Osteoblast (primary cell): Measurements from ENCODE around the gene NCAPG. TPM values are rescaled to one million over a fixed set of nuclear protein-coding genes. Genes with fewer than 3 reads are reported as not detected.

Experiments used
- DNase-seq: peaks from one replicate; pipeline ENCODE4 v3.0.0; 2011; ENCODE audit warnings: low spot score, mixed read lengths; ENCODE audit not compliant: insufficient read length; ENCODE audit errors: missing footprints
- H2AFZ ChIP-seq: 2 replicates; pipeline ENCODE4 v1.6.0; 2011; ENCODE audit warnings: mild to moderate bottlenecking, low read length
- H3K27ac ChIP-seq: 2 replicates; pipeline ENCODE4 v1.5.1; 2011; ENCODE audit warnings: mild to moderate bottlenecking, low read depth, low read length, moderate library complexity
- H3K27me3 ChIP-seq: 2 replicates; pipeline ENCODE4 v1.6.0; 2012; ENCODE audit warnings: mild to moderate bottlenecking, control low read depth, inconsistent platforms, low read length, moderate library complexity; ENCODE audit not compliant: insufficient read depth
- H3K36me3 ChIP-seq: 2 replicates; pipeline ENCODE4 v1.5.1; 2011; ENCODE audit warnings: mild to moderate bottlenecking, low read length, control low read depth, moderate library complexity; ENCODE audit not compliant: insufficient read depth
- H3K4me1 ChIP-seq: 2 replicates; pipeline ENCODE4 v1.5.1; 2011; ENCODE audit warnings: mild to moderate bottlenecking, low read length, control low read depth, moderate library complexity; ENCODE audit not compliant: insufficient read depth
- H3K4me2 ChIP-seq: 2 replicates; pipeline ENCODE4 v1.6.0; 2011; ENCODE audit warnings: mild to moderate bottlenecking, low read length; ENCODE audit not compliant: insufficient read depth
- H3K4me3 ChIP-seq: fragments of 200-600 bp; sonication (generic); 3 replicates; pipeline ENCODE4 v1.5.1; 2012; ENCODE audit warnings: mild to moderate bottlenecking, low read length, inconsistent platforms; ENCODE audit not compliant: insufficient read depth
- H3K79me2 ChIP-seq: 2 replicates; pipeline ENCODE4 v1.6.0; 2012; ENCODE audit warnings: mild to moderate bottlenecking, low read length, control low read depth, inconsistent platforms; ENCODE audit not compliant: insufficient read depth
- H3K9me3 ChIP-seq: 2 replicates; pipeline ENCODE4 v1.5.1; 2011; ENCODE audit warnings: low read depth, low read length, control low read depth
- H4K20me1 ChIP-seq: 2 replicates; pipeline ENCODE4 v1.6.0; 2012; ENCODE audit warnings: mild to moderate bottlenecking, low read length, control low read depth; ENCODE audit not compliant: insufficient read depth
- total RNA-seq: library from RNA; depleted of rRNA; stranded (reverse); fragments of >200 nt; gene quantifications from 2 replicates; pipeline ENCODE4 v1.2.3, GENCODE V29; 2012
- TF ChIP-seq, protein P1 (sequence below): IDR thresholded peaks from 2 replicates; pipeline ENCODE4 v1.5.1; 2011; ENCODE audit warnings: mild to moderate bottlenecking, low read depth, low read length, moderate library complexity; ENCODE audit errors: extremely low read depth

The NCAPG gene
- total RNA-seq, 1 donor, result 4.0 TPM

DNA sequence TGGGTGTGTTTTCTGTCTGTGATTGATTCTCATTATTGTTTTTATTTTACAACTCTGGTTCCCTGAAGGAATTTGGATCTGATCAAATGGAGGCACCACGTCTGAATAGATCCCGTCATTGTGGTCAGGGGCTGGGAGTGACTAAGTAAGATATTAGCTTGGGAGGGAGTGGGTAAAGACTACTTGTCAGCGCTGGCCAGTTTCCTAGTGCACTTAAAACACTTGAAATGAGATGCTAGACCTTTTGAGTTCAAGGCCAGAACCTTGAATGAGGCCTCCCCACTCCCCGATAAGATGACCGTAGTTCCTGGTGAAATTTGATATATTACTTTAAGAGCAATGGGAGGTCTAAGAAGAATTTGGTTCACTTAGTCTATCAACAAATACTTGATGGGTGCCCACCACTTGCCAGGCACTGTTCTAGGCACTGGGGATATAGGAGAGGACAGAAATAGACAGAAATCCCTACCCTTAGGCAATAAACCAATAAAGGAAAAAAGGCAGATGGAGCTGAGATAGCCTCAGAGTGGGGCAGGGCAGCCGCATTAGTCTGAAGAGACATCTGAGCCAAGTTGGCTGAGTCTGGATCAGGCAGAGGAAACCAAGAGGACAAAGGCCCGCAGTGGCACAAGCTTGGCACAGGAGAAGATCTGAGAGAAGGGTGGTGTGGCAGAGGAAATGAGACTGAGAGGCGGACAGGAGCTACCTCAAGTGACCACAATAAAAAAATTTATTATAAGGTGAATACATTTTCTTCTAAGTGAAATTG is 41.2 kb upstream of the NCAPG start:
- Histone ChIP-seq H3K27me3 (no peaks in the 10 kb centered on the region), H3K79me2 (no peaks in the 10 kb centered on the region), H3K36me3 (no peaks in the 10 kb centered on the region), H3K4me2 (no peak overlapping the region), H3K27ac (no peak overlapping the region), H3K9me3 (no peaks in the 10 kb centered on the region), H2AFZ (no peak overlapping the region), H3K4me1 (no peaks in the 10 kb centered on the region), H4K20me1 (no peaks in the 10 kb centered on the region), H3K4me3 (no peak overlapping the region)
- TF ChIP-seq, protein P1, sequence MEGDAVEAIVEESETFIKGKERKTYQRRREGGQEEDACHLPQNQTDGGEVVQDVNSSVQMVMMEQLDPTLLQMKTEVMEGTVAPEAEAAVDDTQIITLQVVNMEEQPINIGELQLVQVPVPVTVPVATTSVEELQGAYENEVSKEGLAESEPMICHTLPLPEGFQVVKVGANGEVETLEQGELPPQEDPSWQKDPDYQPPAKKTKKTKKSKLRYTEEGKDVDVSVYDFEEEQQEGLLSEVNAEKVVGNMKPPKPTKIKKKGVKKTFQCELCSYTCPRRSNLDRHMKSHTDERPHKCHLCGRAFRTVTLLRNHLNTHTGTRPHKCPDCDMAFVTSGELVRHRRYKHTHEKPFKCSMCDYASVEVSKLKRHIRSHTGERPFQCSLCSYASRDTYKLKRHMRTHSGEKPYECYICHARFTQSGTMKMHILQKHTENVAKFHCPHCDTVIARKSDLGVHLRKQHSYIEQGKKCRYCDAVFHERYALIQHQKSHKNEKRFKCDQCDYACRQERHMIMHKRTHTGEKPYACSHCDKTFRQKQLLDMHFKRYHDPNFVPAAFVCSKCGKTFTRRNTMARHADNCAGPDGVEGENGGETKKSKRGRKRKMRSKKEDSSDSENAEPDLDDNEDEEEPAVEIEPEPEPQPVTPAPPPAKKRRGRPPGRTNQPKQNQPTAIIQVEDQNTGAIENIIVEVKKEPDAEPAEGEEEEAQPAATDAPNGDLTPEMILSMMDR, result no peak
- no peak for DNase-seq

DNA sequence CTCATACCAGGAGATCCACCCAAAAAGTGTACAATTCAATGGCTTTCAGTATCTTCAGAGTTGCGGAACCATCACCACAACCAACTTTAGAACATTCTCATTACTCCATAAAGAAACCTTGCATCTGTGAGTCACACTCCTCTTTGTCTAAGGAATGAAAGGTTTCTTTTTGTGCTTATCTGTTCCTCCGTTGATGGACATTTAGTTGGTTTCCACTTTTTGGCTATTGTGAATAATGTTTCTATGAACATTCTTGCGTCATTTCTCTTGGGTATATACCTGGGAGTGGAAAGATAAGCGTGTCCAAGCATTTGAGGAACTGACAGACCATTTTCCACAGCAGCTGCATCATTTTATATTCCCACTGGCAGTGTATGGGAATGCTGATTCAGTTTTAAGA is 39.9 kb upstream of the NCAPG start:
- H3K79me2 ChIP-seq, result no peaks in the 10 kb centered on the region
- no peaks in the 10 kb centered on the region for H4K20me1 ChIP-seq
- H3K4me3 ChIP-seq, result no peak overlapping the region
- H3K27me3 ChIP-seq, result no peaks in the 10 kb centered on the region
- H3K4me1 ChIP-seq, result no peaks in the 10 kb centered on the region
- no peaks in the 10 kb centered on the region for H3K36me3 ChIP-seq
- no peak for DNase-seq
- H3K4me2 ChIP-seq, result no peak overlapping the region
- TF ChIP-seq, protein P1, result no peak
- H3K27ac ChIP-seq, result no peak overlapping the region
- H2AFZ ChIP-seq, result no peak overlapping the region
- no peaks in the 10 kb centered on the region for H3K9me3 ChIP-seq

DNA sequence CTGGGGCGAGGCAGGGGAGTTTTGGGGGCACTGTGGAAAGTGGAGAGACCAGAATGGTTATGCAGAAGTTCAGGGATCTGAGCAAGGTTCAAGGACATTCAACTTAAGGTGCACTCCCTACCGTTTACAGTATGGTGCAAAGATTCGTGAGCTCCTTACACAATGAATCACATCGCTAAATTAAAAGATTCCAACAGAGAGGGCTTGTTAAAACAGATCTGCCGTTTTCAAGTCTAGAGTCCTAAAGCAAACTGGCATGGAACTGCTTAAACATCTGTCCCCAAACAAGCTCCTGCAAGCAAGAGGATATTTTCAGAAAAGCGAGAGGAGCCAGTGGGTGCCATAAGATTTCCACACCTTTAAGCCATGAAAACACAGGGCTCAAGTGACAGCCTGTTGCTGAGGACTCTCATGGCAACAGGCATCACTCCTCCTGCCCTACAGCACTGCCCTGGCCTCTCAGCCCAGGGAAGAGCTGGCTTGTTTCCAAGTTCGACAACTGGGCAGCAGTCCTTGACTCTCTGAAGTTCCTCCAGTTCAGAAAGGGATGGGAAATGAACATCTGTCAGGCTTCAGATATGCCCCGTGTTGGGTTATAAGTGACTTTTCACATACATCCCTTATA is 39.4 kb upstream of the NCAPG start:
- Histone ChIP-seq H3K36me3 (no peaks in the 10 kb centered on the region), H3K27ac (no peak overlapping the region), H4K20me1 (no peaks in the 10 kb centered on the region), H2AFZ (no peak overlapping the region), H3K9me3 (no peaks in the 10 kb centered on the region), H3K4me2 (no peak overlapping the region), H3K79me2 (no peaks in the 10 kb centered on the region), H3K27me3 (no peaks in the 10 kb centered on the region), H3K4me3 (no peak overlapping the region), H3K4me1 (no peaks in the 10 kb centered on the region)
- TF ChIP-seq, protein P1, result no peak
- no peak for DNase-seq

DNA sequence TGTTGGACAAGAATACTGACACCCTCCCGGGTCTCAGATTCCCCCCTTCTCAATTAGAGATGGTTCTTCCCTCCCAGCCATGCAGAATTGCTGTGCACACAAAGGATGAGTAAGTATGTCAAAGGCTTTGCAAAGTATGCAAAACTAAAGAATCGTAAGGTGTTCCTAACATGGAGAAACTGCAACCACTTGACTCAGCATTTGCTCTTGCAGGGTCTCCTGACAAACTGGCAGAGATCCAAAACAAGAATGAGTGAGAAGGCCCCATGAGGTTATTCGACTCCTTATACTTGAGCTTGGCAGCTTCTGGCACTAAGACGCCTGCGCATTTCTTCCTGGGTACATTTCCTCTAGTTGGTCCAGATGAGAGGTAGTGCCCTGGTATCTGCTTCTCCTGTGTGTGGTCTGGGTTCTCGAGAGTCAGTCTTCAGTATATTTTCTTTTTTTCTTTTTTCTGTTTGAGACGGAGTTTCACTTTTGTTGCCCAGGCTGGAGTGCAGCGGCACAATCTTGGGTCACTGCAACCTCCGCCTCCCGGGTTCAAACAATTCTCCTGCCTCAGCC is 37.6 kb upstream of the NCAPG start:
- H2AFZ ChIP-seq, result no peak overlapping the region
- no peaks in the 10 kb centered on the region for H3K4me1 ChIP-seq
- H3K4me2 ChIP-seq, result no peak overlapping the region
- no peaks in the 10 kb centered on the region for H3K9me3 ChIP-seq
- no peaks in the 10 kb centered on the region for H3K27me3 ChIP-seq
- no peaks in the 10 kb centered on the region for H3K79me2 ChIP-seq
- TF ChIP-seq, protein P1, result no peak
- no peak overlapping the region for H3K4me3 ChIP-seq
- H3K27ac ChIP-seq, result no peak overlapping the region
- no peak for DNase-seq
- H3K36me3 ChIP-seq, result no peaks in the 10 kb centered on the region
- no peaks in the 10 kb centered on the region for H4K20me1 ChIP-seq
